NCI-H1930 (cell line): ENCODE data around the gene ASMTL.

Experiments used
- DNase-seq, 2 experiments: peaks; one replicate each; lab custom pipeline; 2025; lab: John Stamatoyannopoulos, UW

ASMTL gene

DNA sequence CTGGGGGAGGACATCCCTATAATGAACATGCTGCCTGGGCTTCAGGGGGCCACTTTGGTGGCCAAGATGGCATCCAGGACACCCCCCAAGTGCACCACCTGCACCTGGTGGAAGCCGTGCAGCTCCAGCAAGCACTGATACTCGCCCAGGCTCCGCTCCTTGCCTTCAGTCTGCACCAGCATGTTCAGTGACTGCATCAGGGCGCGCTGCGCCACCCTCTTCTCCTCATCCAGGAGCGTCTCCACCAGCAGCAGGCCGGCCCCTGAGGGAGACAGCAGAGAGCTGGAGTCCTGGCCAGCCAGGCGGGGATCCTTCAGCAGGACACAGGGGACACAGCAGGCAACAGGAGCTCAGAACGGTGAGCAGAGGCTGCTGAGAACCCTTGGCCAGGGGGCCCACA lies 49.5 kb downstream of the ASMTL start:
- no peak for DNase-seq

- DNase-seq = no peak
Observed at GRCh38 chrX:1401611-1402430, 50.9 kb downstream of the ASMTL start.

DNA sequence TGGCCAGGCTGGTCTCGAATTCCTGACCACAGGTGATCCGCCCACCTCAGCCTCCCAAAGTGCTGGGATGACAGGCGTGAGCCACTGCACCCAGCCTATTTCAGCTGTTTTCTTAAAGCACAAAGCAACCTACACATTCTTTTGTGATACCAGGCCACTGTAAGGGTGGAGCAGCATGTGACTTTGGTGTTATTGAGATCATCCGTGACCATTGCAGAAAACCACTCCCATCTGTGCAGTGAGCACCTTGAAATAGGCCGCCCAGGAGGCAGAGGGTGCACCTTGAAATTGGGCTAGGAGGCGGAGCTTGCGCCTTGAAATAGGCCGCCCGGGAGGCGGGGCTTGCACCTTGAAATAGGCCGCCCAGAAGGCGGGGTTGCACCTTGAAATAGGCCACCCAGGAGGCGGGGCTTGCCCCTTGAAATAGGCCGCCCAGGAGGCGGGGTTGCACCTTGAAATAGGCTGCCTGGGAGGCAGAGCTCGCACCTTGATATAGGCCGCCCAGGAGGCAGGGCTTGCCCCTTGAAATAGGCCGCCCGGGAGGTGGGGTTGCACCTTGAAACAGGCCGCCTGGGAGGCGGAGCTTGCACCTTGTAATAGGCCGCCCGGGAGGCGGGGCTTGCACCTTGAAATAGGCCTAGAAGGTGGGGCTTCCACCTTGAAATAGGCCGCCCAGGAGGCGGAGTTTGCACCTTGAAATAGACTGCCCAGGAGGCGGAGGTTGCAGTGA lies 51.8 kb downstream of the ASMTL start:
- DNase-seq = no peak

DNA sequence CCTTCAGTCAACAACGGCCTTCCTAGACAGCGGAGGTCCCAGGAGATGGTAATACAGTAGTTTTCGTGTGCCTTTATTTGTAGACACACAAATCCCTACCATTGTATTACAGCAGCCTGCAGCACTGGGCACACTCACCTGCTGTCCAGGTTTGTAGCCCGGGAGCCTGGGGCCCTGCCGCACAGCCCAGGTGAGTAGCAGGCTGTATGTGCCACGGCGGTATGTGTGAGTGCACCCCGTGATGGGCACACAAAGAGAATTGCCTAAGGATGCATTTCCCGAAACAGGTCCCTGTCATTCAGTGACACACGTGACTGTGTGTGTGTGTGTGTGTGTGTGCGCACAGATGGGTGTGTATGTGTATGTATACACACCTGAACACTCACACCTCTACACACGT lies 52.7 kb downstream of the ASMTL start:
- DNase-seq = no peak

GRCh38 chrX:1398431-1399340 lies 54.0 kb downstream of the ASMTL start:
- DNase-seq = no peak

- DNase-seq = no peak
Observed at GRCh38 chrX:1397441-1398270, 55.1 kb downstream of the ASMTL start.

DNA sequence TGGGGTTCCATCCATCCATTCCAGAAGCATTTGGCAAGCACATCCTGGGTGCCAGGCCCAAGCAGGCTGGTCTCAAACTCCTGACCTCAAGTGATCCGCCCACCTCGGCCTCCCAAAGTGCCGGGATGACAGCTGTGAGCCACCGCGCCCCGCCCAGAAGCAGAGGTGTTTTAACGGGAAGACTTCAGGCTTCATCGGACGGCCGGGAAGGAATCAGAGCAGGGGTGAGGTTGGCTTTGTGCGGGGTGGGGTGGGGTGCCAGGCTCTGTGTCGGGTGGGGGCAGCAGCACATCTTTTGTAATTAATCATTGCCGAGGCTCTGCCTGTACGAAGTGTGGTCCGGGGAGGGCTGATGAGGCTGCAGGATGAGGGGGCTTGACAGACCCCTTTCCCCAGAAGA lies 55.7 kb downstream of the ASMTL start:
- no peak for DNase-seq

DNA sequence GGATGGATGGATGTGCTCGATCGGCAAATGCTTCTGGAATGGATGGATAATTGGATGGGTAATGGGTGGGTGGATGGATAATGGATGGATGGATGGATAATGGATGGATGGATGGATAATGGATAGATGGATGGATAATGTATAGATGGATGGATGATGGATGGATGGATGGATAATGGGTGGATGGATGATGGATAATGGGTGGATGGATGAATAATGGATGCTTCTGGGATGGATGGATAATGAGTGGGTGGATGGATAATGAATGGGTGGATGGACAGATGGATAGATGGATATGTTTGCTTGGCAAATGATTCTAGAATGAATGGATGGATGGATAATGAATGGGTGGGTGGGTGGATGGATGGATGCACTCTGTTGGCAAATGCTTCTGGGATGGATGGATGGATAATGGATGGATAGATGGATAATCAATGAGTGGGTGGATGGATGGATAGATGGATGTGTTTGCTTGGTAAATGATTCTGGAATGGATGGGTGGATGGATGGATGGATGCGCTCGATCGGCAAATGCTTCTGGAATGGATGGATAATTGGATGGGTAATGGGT lies 57.0 kb downstream of the ASMTL start:
- DNase-seq = no peak

DNA sequence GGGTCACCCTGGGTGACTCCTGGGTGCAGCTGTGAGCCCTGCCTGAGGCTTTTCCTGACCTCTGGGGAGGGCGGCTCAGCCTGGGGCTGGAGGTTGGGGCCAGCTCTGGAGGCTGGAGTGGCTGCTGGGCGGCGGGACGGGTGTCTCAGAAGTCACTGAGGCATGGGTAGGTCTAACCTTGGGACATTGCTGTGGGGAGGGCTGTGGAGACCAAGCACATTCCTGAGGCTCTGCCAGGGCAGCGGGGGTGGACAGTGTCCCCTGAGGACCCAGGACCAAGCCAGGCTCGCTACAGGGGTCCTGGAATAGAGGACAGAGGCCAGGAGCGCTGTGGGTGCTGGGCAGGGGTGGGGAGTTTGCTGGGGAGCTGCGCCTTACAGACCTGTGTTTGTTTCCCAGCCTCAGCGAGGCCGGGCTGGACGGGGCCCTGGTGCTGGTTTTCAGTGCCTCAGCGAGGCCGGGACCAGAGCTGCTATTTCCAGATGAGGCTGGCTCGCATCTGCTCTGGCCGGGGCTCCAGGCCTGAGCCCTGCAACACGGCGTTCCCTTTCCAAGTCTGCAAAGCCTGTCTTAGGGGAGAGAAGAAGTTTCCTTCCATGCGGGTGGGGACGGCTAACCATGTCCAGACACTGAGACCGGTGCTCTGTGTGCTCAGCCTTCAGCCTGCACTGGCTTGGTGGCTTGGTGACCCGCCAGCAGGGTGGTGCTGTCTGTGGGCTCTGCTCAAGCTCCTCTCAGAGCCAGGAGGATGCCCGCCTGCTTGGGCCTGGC lies 57.8 kb downstream of the ASMTL start:
- DNase-seq = no peak

GRCh38 chrX:1393871-1394615 lies 58.7 kb downstream of the ASMTL start:
- no peak for DNase-seq

GRCh38 chrX:1392376-1393068 lies 60.2 kb downstream of the ASMTL start:
- DNase-seq = no peak

- DNase-seq = no peak
Observed at GRCh38 chrX:1391707-1392375, 60.9 kb downstream of the ASMTL start, which contains the start of gene SLC25A6. SLC25A6 (minus strand) TSS chrX:1392113; CDS start chrX:1392009, 104 bp downstream.

- DNase-seq = no peak
Observed at GRCh38 chrX:1391370-1391706, 61.4 kb downstream of the ASMTL start.

- DNase-seq = no peak
Observed at GRCh38 chrX:1390621-1391369, 61.9 kb downstream of the ASMTL start.

- no peak for DNase-seq
Observed at GRCh38 chrX:1389993-1390285, 62.8 kb downstream of the ASMTL start.

- DNase-seq = no peak
Observed at GRCh38 chrX:1389181-1389992, 63.3 kb downstream of the ASMTL start.

DNA sequence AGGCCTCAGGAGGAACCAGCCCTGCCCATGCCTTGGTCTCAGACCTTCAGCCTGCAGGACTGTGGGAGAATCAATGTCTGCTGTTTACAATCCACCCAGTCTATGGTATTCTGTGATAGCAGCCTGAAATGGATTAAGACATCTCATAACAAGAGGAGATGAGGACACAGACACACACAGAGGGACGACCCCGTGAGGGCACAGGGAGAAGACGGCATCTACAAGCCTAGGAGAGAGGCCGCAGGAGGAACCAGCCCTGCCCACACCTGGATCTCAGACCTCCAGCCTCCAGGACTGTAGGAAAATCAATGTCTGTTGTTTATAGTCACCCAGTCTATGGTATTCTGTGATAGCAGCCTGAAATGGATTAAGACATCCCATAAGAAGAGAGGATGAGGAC lies 64.1 kb downstream of the ASMTL start:
- DNase-seq = no peak
